Bronchial epithelial cell (primary cell): ENCODE results near the gene LCE1D. TPM values are rescaled to one million over a fixed set of nuclear protein-coding genes. Genes with fewer than 3 reads are reported as not detected.

ENCODE experiments used
- DNase-seq: peaks from one replicate; pipeline ENCODE4 v3.0.0-alpha.2; 2010; ENCODE audit warnings: low read depth
- FAIRE-seq: peaks from 2 replicates; lab custom pipeline; 2011; peaks lifted over from hg19 to GRCh38; lab: Jason Lieb, UNC
- H3K27me3 ChIP-seq: 2 replicates; pipeline ENCODE4 v1.5.1; 2011; ENCODE audit warnings: low read length; ENCODE audit not compliant: control insufficient read depth, insufficient read depth
- H3K36me3 ChIP-seq: 2 replicates; pipeline ENCODE4 v1.5.1; 2011; ENCODE audit warnings: low read length; ENCODE audit not compliant: control insufficient read depth, insufficient read depth
- H3K4me3 ChIP-seq: 2 replicates; pipeline ENCODE4 v1.5.1; 2011; ENCODE audit warnings: mild to moderate bottlenecking, low read depth, low read length, control low read depth
- total RNA-seq: library from RNA; depleted of rRNA; stranded (reverse); fragments of >200 nt; gene quantifications from 2 replicates; pipeline ENCODE4 v1.2.1, GENCODE V29; 2014
- TF ChIP-seq, protein P1 (sequence below): IDR thresholded peaks from 2 replicates; pipeline ENCODE4 v1.5.1; 2011; ENCODE audit warnings: mild to moderate bottlenecking, moderate library complexity, low read length, control low read depth, inconsistent platforms; ENCODE audit not compliant: insufficient read depth, severe bottlenecking

LCE1D gene
- total RNA-seq, 1 donor from 2014 or later, result not detected

DNA sequence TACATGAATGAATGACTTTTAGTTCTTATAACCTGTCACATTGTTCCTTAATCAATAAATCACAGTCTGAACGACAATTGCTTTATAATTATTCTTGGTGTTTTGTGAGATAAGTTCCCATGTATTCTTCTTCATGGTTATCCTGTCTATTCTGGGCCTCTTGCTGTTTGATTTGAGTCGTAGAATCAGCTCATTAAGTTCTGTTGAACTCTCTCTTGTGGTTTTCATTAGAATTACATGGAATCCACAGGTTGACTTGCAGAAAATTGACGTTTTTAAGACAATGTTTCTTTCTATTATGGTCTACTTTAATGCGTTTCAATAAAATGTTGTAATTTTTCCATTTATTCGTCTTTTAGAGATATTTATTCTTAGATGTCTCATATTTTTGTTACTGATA is 26.8 kb downstream of the LCE1D start:
- peaks cover 6% of the 10 kb centered on the region for H3K27me3 ChIP-seq
- H3K4me3 ChIP-seq, result no peak overlapping the region
- DNase-seq (no peak), FAIRE-seq (no peak)
- no peaks in the 10 kb centered on the region for H3K36me3 ChIP-seq
- TF ChIP-seq, protein P1, sequence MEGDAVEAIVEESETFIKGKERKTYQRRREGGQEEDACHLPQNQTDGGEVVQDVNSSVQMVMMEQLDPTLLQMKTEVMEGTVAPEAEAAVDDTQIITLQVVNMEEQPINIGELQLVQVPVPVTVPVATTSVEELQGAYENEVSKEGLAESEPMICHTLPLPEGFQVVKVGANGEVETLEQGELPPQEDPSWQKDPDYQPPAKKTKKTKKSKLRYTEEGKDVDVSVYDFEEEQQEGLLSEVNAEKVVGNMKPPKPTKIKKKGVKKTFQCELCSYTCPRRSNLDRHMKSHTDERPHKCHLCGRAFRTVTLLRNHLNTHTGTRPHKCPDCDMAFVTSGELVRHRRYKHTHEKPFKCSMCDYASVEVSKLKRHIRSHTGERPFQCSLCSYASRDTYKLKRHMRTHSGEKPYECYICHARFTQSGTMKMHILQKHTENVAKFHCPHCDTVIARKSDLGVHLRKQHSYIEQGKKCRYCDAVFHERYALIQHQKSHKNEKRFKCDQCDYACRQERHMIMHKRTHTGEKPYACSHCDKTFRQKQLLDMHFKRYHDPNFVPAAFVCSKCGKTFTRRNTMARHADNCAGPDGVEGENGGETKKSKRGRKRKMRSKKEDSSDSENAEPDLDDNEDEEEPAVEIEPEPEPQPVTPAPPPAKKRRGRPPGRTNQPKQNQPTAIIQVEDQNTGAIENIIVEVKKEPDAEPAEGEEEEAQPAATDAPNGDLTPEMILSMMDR, result no peak

DNA sequence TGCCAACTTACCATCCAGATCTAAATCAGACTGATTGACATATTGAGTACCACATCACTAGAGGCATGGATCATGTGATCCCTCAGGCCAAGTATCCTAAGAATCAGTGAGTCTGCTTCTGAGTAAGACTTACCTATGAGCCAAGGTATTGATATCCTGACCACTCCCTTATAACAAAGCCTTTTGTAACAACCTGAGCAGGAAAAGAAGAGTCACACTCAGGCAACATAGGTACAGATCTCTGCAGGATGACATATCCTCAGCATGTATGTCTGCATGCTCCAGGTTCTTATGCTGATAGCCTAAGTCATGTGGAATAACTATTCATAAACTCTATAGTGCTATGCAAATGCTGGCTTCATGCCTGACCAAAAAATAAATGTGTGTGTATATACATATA is 28.4 kb downstream of the LCE1D start:
- TF ChIP-seq, protein P1, result no peak
- FAIRE-seq (no peak), DNase-seq (peak; percentile 69)
- H3K36me3 ChIP-seq, result no peaks in the 10 kb centered on the region
- H3K27me3 ChIP-seq, result peaks cover 6% of the 10 kb centered on the region
- H3K4me3 ChIP-seq, result no peak overlapping the region

DNA sequence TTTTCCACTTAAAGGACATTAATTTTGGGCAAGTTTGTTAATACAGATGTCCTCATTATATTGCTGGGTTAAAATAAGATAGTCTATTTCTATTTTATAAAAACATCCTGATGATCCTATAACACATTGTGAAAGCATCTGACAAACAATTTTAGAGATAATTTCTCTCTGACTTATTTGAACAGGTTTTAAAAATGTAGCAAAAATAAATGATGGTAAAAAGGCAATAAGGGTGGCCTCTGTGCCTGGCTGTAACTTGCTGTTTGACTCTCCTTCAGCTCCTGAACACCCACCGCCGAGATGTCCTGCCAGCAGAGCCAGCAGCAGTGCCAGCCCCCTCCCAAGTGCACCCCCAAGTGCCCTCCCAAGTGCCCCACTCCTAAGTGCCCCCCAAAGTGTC is 30.7 kb downstream of the LCE1D start, which contains the start of gene LCE1A:
LCE1A (plus strand) TSS at position 301 of the 400 bp plus-strand sequence; CDS start at position 301, 0 bp downstream.
- FAIRE-seq, result no peak
- Histone ChIP-seq H3K36me3 (no peaks in the 10 kb centered on the region), H3K4me3 (no peak within 1 kb of the TSS), H3K27me3 (peaks cover 6% of the 10 kb centered on the region)
- DNase-seq, result no peak
- TF ChIP-seq, protein P1, result no peak

DNA sequence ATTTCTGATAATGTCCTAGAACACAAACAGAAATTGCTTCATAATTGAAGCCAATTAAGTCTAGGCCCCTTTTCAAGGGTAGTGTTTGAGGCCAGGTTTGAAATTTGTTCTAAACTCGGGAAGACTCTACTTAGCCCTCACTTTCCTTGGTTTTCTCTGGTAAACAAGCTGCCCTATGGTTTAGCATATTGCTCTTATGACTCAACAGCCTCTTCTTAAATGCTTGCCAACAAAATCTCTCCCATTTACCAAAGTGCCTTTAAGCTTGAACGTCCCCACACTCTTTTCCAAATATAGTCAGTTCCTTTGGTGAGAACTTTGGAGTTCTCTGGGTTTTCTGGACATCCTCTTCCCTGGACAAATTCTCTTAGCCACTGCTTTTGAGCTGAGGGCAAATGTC is 40.3 kb downstream of the LCE1D start:
- H3K36me3 ChIP-seq, result no peaks in the 10 kb centered on the region
- H3K4me3 ChIP-seq, result no peak overlapping the region
- peaks cover 2% of the 10 kb centered on the region for H3K27me3 ChIP-seq
- no peak for DNase-seq
- FAIRE-seq, result no peak
- TF ChIP-seq, protein P1, result no peak

DNA sequence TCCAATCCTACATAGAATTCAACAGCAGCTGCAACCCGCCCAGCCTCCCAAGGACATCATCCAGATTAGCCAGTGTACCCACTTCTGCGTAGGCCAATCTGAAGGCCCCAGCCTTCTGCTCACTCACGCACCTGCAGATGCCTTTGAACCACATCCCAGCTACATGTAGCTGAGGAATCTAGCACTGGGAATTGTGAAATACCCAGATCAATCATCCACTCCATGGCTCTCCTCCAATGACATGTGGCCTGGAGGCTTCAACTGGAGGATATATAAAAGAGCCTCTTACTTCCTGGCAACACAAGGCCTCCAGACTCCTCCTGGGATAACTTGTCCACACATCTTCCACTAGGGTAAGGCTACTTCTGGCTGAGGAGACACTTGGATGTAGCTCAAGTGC is 46.0 kb downstream of the LCE1D start, which contains the start of gene LCE6A:
LCE6A (plus strand) TSS at position 301 of the 400 bp plus-strand sequence. CDS start 665 bp downstream, outside the sequence.
- H3K27me3 ChIP-seq, result peaks cover 2% of the 10 kb centered on the region
- H3K4me3 ChIP-seq, result no peak within 1 kb of the TSS
- TF ChIP-seq, protein P1, result no peak
- peak; percentile 89 for FAIRE-seq
- H3K36me3 ChIP-seq, result no peaks in the 10 kb centered on the region
- DNase-seq, result peak; percentile 20

Other genes with a start within 250 kb of the LCE1D start
- gene LCE3E, start 229.9 kb upstream of the LCE1D start, total RNA-seq, result not detected in 2 replicates
- 0.38 and 0.79 TPM in 2 replicates for gene LCE3D, start 216.2 kb upstream of the LCE1D start, total RNA-seq
- gene LCE3C, start 196.5 kb upstream of the LCE1D start, total RNA-seq, result not detected in 2 replicates
- gene LCE3B, start 182.9 kb upstream of the LCE1D start, total RNA-seq, result not detected in 2 replicates
- gene LCE3A, start 173.6 kb upstream of the LCE1D start, total RNA-seq, result not detected in 2 replicates
- not detected in 2 replicates for gene LCE2D, start 133.3 kb upstream of the LCE1D start, total RNA-seq
- not detected in 2 replicates for gene LCE2C, start 121.4 kb upstream of the LCE1D start, total RNA-seq
- gene LCE2B, start 110.6 kb upstream of the LCE1D start, total RNA-seq, result not detected in 2 replicates
- not detected in 2 replicates for gene LCE2A, start 98.4 kb upstream of the LCE1D start, total RNA-seq
- gene LCE4A, start 88.6 kb upstream of the LCE1D start, total RNA-seq, result not detected in 2 replicates
- not detected in 2 replicates for gene KPRP, start 38.7 kb upstream of the LCE1D start, total RNA-seq
- not detected in 2 replicates for gene LCE1F, start 21.6 kb upstream of the LCE1D start, total RNA-seq
- gene LCE1E, start 10.5 kb upstream of the LCE1D start, total RNA-seq, result not detected in 2 replicates
- 0.26 TPM in 1 of 2 replicates, not detected in the other for gene LCE1C, start 9.9 kb downstream of the LCE1D start, total RNA-seq
- not detected in 2 replicates for gene LCE1B, start 15.2 kb downstream of the LCE1D start, total RNA-seq
- not detected in 2 replicates for gene LCE1A, start 30.8 kb downstream of the LCE1D start, total RNA-seq
- not detected in 2 replicates for gene LCE6A, start 46.1 kb downstream of the LCE1D start, total RNA-seq
- gene LCE7A, start 63.3 kb downstream of the LCE1D start, total RNA-seq, result not detected in 2 replicates
- gene SMCP, start 81.6 kb downstream of the LCE1D start, total RNA-seq, result not detected in 2 replicates
- gene IVL, start 111.8 kb downstream of the LCE1D start, total RNA-seq, result 1.6 and 14.6 TPM in 2 replicates
- gene SPRR5, start 150.5 kb downstream of the LCE1D start, total RNA-seq, result not detected in 2 replicates
- gene SPRR4, start 173.9 kb downstream of the LCE1D start, total RNA-seq, result not detected in 2 replicates
- gene SPRR1A, start 187.4 kb downstream of the LCE1D start, total RNA-seq, result 41.2 TPM in 1 of 2 replicates, not detected in the other
- 136 and 342 TPM in 2 replicates for gene SPRR3, start 205.0 kb downstream of the LCE1D start, total RNA-seq
- 11.8 and 91.5 TPM in 2 replicates for gene SPRR1B, start 234.5 kb downstream of the LCE1D start, total RNA-seq
- gene SPRR2D, start 244.4 kb downstream of the LCE1D start, total RNA-seq, result 2.4 and 15.6 TPM in 2 replicates